K562 (cell line): ENCODE data around the gene SRD5A1. TPM values are rescaled to one million over a fixed set of nuclear protein-coding genes. Genes with fewer than 3 reads are reported as not detected.

Source experiments
- ATAC-seq: fragments of 200-7000 bp; cut with Tn5 transposase; 3 replicates; pipeline ENCODE4 v1.9.1; 2020; ENCODE audit warnings: moderate library complexity
- BruUV-seq: library from RNA; stranded (reverse); fragments of 400-500 nt; replicated peaks from 2 replicates; lab custom pipeline; 2021; lab: Mats Ljungman, UMichigan
- CTCF ChIA-PET: fragments of 300-600 bp; formaldehyde crosslinking; extraction: SDS; loops from one replicate; lab custom pipeline; 2021; ENCODE audit warnings: low intra/inter-chr PET ratio; lab: Yijun Ruan, JAX
- POLR2A ChIA-PET: fragments of 300-600, 350-650 bp; sonication (Branson Sonifier 250); formaldehyde crosslinking; extraction: SDS; loops from one replicate; lab custom pipeline; 2021; ENCODE audit warnings: antibody characterized with exemption, inconsistent platforms; lab: Yijun Ruan, JAX
- DNase-seq, 4 experiments: peaks; one replicate each; pipeline versions ENCODE4 v3.0.0 to v3.0.0-alpha.2; 2011 to 2018; ENCODE audit warnings: low spot score in 3 of 4, mixed read lengths in 3 of 4; ENCODE audit errors: extremely low read depth in 1 of 4
- FAIRE-seq: peaks from 2 replicates; lab custom pipeline; 2011; peaks lifted over from hg19 to GRCh38; lab: Jason Lieb, UNC
- H2AFZ ChIP-seq: 2 replicates; pipeline ENCODE4 v1.6.0; 2011; ENCODE audit warnings: low read depth, low read length, control low read depth, inconsistent platforms
- H3K27ac ChIP-seq: fragments of 200-600 bp; 3 replicates; pipeline ENCODE4 v1.8.0; 2011; ENCODE audit warnings: low read depth, mild to moderate bottlenecking, control low read depth, inconsistent platforms, low read length, moderate library complexity, mixed read lengths; ENCODE audit errors: extremely low read depth
- H3K27me3 ChIP-seq, 2 experiments: fragments of 300-600 bp in 1 of 2; 2 replicates in 1 of 2; 3 replicates in 1 of 2; pipeline versions ENCODE4 v1.6.0 to v1.8.0; 2011; ENCODE audit warnings: inconsistent platforms in 2 of 2, low read length in 2 of 2, mild to moderate bottlenecking in 1 of 2, mixed read lengths in 1 of 2, moderate library complexity in 1 of 2; ENCODE audit not compliant: control insufficient read depth in 2 of 2, insufficient read depth in 2 of 2
- H3K36me3 ChIP-seq: fragments of 300-600 bp; 3 replicates; pipeline ENCODE4 v1.8.0; 2011; ENCODE audit warnings: mild to moderate bottlenecking, low read length, inconsistent platforms; ENCODE audit not compliant: control insufficient read depth, insufficient read depth
- H3K4me1 ChIP-seq, 2 experiments: fragments of 200-600 bp in 1 of 2; replicated peaks in 1 of 2; 2 replicates in 1 of 2; 3 replicates in 1 of 2; pipeline versions ENCODE4 v1.5.1 to v1.8.0; 2011; ENCODE audit warnings: inconsistent platforms in 2 of 2, low read length in 2 of 2, mild to moderate bottlenecking in 1 of 2, mixed read lengths in 1 of 2, moderate library complexity in 1 of 2; ENCODE audit not compliant: control insufficient read depth in 2 of 2, insufficient read depth in 2 of 2
- H3K4me2 ChIP-seq: 2 replicates; pipeline ENCODE4 v1.6.1; 2011; ENCODE audit warnings: low read length, control low read depth, inconsistent platforms, mixed read lengths; ENCODE audit not compliant: insufficient read depth
- H3K4me3 ChIP-seq: fragments of 200-600 bp; sonication (generic), shearing (Covaris generic); 2 replicates; pipeline ENCODE4 v1.5.1; 2016; ENCODE audit warnings: control low read depth, inconsistent platforms
- H3K79me2 ChIP-seq: fragments of 200-600 bp; 3 replicates; pipeline ENCODE4 v1.8.0; 2011; ENCODE audit warnings: low read length, inconsistent platforms; ENCODE audit not compliant: control insufficient read depth, insufficient read depth
- H3K9ac ChIP-seq, 2 experiments: 2 replicates each; pipeline versions ENCODE4 v1.6.0 to v1.6.1; 2011; ENCODE audit warnings: low read depth in 2 of 2, low read length in 2 of 2, control low read depth in 1 of 2, inconsistent platforms in 1 of 2, mild to moderate bottlenecking in 1 of 2, mixed read lengths in 1 of 2; ENCODE audit not compliant: insufficient read depth in 1 of 2
- H3K9me1 ChIP-seq: one replicate; pipeline ENCODE4 v1.6.0; 2011; ENCODE audit warnings: inconsistent platforms, mild to moderate bottlenecking, low read length, moderate library complexity; ENCODE audit not compliant: control insufficient read depth, insufficient read depth
- H3K9me3 ChIP-seq: replicated peaks from 2 replicates; pipeline ENCODE4 v1.5.1; 2011; ENCODE audit warnings: low read depth, low read length, inconsistent platforms; ENCODE audit not compliant: control insufficient read depth, insufficient read depth
- H4K20me1 ChIP-seq: replicated peaks from 2 replicates; pipeline ENCODE4 v1.6.1; 2011; ENCODE audit warnings: low read length, inconsistent platforms, mixed read lengths; ENCODE audit not compliant: control insufficient read depth, insufficient read depth
- FOXJ2 ChIP-seq: fragments of 200-800 bp; sonication (Bioruptor generic); IDR thresholded peaks from 2 replicates; pipeline ENCODE4 v1.6.1; 2016; ENCODE audit warnings: missing genetic modification characterization, missing compliant biosample characterization
- MTA2 ChIP-seq: fragments of 450-650 bp; IDR thresholded peaks from 2 replicates; pipeline ENCODE4 v1.6.1; 2016; ENCODE audit warnings: low read depth
- TEAD1 ChIP-seq, 2 experiments: fragments of 450-650 bp in 1 of 2; sonication (generic) in 1 of 2; formaldehyde crosslinking; IDR thresholded peaks; 2 replicates each; pipeline versions ENCODE4 v1.4.0 to v1.8.0; 2020 to 2022; ENCODE audit warnings: mild to moderate bottlenecking in 2 of 2, missing genetic modification reagents in 1 of 2
- TGIF2 ChIP-seq: sonication (generic); formaldehyde crosslinking; IDR thresholded peaks from 2 replicates; pipeline ENCODE4 v1.8.1; 2022; ENCODE audit warnings: mild to moderate bottlenecking, missing genetic modification reagents, moderate library complexity
- ZBED1 ChIP-seq: IDR thresholded peaks from 2 replicates; pipeline ENCODE4 v1.6.1; 2014
- ZKSCAN3 ChIP-seq: fragments of 250-450 bp; sonication (Bioruptor Pico); IDR thresholded peaks from 2 replicates; pipeline ENCODE4 v1.4.0; 2020
- ZNF143 ChIP-seq: sonication (generic); formaldehyde crosslinking; IDR thresholded peaks from 2 replicates; pipeline ENCODE4 v1.9.0; 2022; ENCODE audit warnings: mild to moderate bottlenecking, missing genetic modification reagents
- ZNF431 ChIP-seq: sonication (generic); formaldehyde crosslinking; IDR thresholded peaks from 2 replicates; pipeline ENCODE4 v1.8.0; 2022; ENCODE audit warnings: mild to moderate bottlenecking, missing genetic modification reagents
- ZNF436 ChIP-seq: fragments of 250-450, 450-650 bp; sonication (Bioruptor Pico); formaldehyde crosslinking; IDR thresholded peaks from 2 replicates; pipeline ENCODE4 v1.7.0; 2020; ENCODE audit warnings: mild to moderate bottlenecking
- WGBS: fragments of 100-300 bp; shearing (Covaris generic); methylation state at CpG from one replicate; pipeline ENCODE4 v1.1.6; 2016; ENCODE audit warnings: low coverage, mixed read lengths; ENCODE audit not compliant: insufficient coverage; ENCODE audit errors: missing lambda C conversion rate; 5-methylcytosine and 5-hydroxymethylcytosine counted together
- in situ Hi-C: fragments of 300-500 bp; cut with MboI; formaldehyde crosslinking; loops from 4 replicates; pipeline ENCODE4 v1.15.0; 2018; ENCODE audit warnings: inconsistent platforms, mixed read lengths
- intact Hi-C: fragments of 100-400 bp; cut with micrococcal nuclease; formaldehyde crosslinking; loops from 2 replicates; pipeline ENCODE4 v1.14.2; 2022
- polyA plus RNA-seq, 8 experiments: library from polyadenylated mRNA; depleted of rRNA in 4 of 8; stranded (reverse) in 5 of 8; unstranded in 3 of 8; fragments of >200 nt; fragmentation: Nextera tagmentation in 2 of 8; fragmentation: Illumina TruSeq in 1 of 8; extraction: Ambion mirVana in 2 of 8; extraction: Trizol in 1 of 8; gene quantifications; 2 replicates each; pipeline versions ENCODE4 v1.2.1 to v1.2.3, GENCODE V29; 2011 to 2014; ENCODE audit warnings: inconsistent platforms in 1 of 8, missing spikeins in 1 of 8
- total RNA-seq, 7 experiments: library from RNA; depleted of rRNA in 6 of 7; stranded (reverse); fragments of >200 nt in 6 of 7; fragmentation: Illumina TruSeq in 2 of 7; extraction: Trizol in 2 of 7; gene quantifications; 2 replicates each; pipeline versions ENCODE4 v1.2.1 to v1.2.3, GENCODE V29; 2011 to 2021; ENCODE audit warnings: low replicate concordance in 1 of 7

SRD5A1 gene
- total and polyA plus RNA-seq, 9 of the 15 experiments (the other 6 are each of a cell fraction or from before 2014, with no cell fraction given): 1.3 to 22.6 (median 8.1) TPM

- Histone ChIP-seq H3K4me2 (no peak overlapping the region), H3K27ac (no peak overlapping the region), H3K9me3 (no peaks in the 10 kb centered on the region), H3K9me1 (no peaks in the 10 kb centered on the region), H3K36me3 (peaks cover 2% of the 10 kb centered on the region; the same call in 1 of the 3 replicates), H3K4me3 (no peak overlapping the region), H3K9ac (no peak overlapping the region), H3K79me2 (peaks cover 22% of the 10 kb centered on the region), H3K27me3 (no peaks in the 10 kb centered on the region), H4K20me1 (no peaks in the 10 kb centered on the region), H2AFZ (no peak overlapping the region), H3K4me1 (peaks cover 9 to 11% of the 10 kb centered on the region in 2 experiments; a peak in 4 of 5 replicates)
- in situ Hi-C loops: no loop called here
- ChIA-PET POLR2A (no interaction called here), CTCF (no interaction called here)
- WGBS: 73% methylated on average over 6 of the region's 6 CpGs
- ATAC-seq: no peak
- BruUV-seq: no TSS peak
- DNase-seq: no peak
- no peak for TF ChIP-seq ZNF436 (CRISPR knock-in tag)
- no peak for TF ChIP-seq TGIF2 (CRISPR knock-in tag)
- intact Hi-C loops: no loop called here
- FAIRE-seq: no peak
These were observed 4.3 kb downstream of the SRD5A1 start for GRCh38 chr5:6637590-6637989.

- in situ Hi-C loops (no loop called here), intact Hi-C loops (no loop called here)
- DNase-seq: no peak
- Histone ChIP-seq H3K9me3 (no peaks in the 10 kb centered on the region), H4K20me1 (no peaks in the 10 kb centered on the region), H3K4me3 (no peak overlapping the region), H3K4me2 (no peak overlapping the region), H3K9ac (no peak overlapping the region), H3K27ac (no peak overlapping the region), H3K27me3 (no peaks in the 10 kb centered on the region), H3K79me2 (peaks cover 17% of the 10 kb centered on the region), H3K4me1 (peaks cover 9 to 11% of the 10 kb centered on the region in 2 experiments; a peak in 4 of 5 replicates), H3K36me3 (peaks cover 2% of the 10 kb centered on the region; the same call in 1 of the 3 replicates), H3K9me1 (no peaks in the 10 kb centered on the region), H2AFZ (no peak overlapping the region)
- ATAC-seq: no peak
- ChIA-PET POLR2A (no interaction called here), CTCF (no interaction called here)
- WGBS: 59% methylated on average over 4 of the region's 4 CpGs
- BruUV-seq: TSS peak; percentile 0
- FAIRE-seq: no peak
- TF ChIP-seq ZNF143 (CRISPR knock-in tag) (no peak), ZBED1 (no peak), TEAD1 (CRISPR knock-in tag; IDR thresholded peaks at IDR 0.05) (no peak), ZKSCAN3 (CRISPR knock-in tag) (no peak), MTA2 (no peak), ZNF431 (no peak), FOXJ2 (tag) (no peak)
These were observed 5.0 kb downstream of the SRD5A1 start for GRCh38 chr5:6638236-6638635.
